Right lung (tissue), 5 donors: ENCODE results near the gene TMEM151B. TPM values are rescaled to one million over a fixed set of nuclear protein-coding genes. Genes with fewer than 3 reads are reported as not detected.
"Not testable (repeated sequence)": the region's sequence is repeated elsewhere in the genome, so short reads cannot be mapped to it uniquely, and the experiment has no call there.

Source experiments
- DNase-seq, 2 donors: peaks; one replicate each; pipeline ENCODE4 v3.0.0-alpha.2; 2013
- polyA plus RNA-seq, 5 donors: library from polyadenylated mRNA; unstranded; fragments of 120-200 nt; gene quantifications; one replicate each; pipeline versions ENCODE4 v1.2.1 to v1.2.3, GENCODE V29; 2013; ENCODE audit warnings: inconsistent platforms in 1 of 5, low replicate concordance in 1 of 5; ENCODE audit not compliant: insufficient read length in 5 of 5, insufficient read depth in 1 of 5

Gene TMEM151B
- polyA plus RNA-seq, 5 donors = 0.38 to 1.2 (median 0.91) TPM

DNA sequence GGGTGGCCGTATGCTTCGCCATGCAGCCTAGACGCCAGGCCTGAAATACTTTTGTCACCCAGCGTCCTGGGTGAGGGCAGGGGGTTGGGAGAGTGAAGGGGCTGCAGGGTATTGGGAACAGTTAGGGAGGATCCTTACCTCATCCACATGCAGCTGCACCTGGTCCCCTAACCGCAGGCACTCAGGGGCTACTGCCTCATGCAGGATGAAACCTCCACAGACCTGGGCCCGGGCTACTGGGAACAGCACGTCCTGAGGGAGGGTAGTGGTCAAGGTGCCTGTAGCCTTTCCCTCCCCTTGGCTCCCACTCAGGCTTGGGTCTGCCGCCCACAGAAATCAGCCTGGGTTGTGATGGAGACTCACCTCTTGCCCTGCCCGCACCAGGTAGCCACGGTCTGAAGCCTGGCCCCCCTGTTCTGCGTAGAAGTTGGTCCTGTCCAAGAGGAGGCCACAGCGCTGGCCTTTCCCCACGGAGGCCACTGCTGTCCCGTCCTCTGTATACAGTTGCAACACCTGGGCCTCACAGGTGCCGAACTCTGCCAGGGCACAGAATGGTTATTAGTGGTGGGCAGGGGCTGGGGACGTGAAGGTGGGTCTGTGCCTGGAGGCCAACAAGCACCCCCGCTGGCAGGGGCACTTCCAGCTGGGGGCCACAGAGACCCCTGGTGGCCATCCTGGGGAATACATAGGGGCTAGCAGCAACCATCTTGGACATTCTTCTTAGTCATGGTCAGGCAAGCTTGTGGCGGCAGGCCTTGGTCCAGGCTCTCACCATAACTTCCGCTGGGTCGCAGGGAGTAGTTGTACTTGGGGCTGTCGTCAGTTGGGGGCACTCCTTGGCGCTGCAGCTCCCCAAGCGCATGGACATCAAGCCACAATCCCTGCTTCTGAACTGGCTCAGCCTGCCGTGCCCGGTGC lies 34.3 kb downstream of the TMEM151B start:
- DNase-seq = no peak

DNA sequence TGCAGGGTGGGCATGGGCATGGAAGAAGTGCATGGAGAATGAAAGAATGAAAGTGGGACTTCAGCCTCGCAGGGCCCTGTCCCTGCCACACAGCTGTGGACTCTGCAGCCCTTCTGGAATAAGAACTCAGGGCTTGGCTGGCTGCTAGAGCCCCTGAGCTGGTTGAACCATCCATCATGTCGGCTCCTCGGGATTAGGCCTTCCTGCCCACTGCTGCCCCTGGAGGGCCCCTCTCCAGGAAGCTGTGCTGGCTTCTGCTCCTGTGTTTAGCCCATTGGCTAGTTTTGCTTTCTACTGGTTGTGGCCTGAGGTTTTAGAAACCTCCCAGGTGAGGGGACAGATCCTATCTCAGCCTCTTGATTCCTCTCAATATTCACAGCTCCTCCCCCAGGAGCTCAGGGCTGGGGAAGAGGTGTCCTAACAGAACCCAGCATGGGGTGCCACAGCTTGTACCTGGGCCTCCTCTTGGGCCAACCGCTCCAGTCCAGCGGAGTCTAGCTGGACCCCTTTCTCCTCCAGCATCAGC lies 35.0 kb downstream of the TMEM151B start:
- DNase-seq = no peak

DNA sequence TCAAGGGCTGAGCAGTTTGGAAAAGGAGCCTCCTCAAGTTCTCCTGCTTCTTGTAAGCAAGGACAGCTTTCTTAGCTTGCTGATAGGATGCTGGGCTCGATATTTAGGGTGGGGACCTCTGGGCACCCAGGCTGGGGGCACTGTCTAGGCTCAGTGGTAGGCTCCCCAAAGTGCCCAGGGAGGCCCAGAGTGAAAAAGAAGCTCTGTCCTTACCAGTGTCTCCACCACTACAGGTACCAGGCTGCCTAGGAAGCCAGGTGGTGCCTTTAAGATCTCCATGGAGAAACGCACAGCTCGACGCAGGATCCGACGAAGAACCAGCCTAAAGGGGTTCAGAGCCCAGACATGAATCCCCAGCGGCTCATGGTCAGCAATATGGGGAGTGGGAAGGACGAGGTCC lies 36.5 kb downstream of the TMEM151B start:
- DNase-seq = no peak

DNA sequence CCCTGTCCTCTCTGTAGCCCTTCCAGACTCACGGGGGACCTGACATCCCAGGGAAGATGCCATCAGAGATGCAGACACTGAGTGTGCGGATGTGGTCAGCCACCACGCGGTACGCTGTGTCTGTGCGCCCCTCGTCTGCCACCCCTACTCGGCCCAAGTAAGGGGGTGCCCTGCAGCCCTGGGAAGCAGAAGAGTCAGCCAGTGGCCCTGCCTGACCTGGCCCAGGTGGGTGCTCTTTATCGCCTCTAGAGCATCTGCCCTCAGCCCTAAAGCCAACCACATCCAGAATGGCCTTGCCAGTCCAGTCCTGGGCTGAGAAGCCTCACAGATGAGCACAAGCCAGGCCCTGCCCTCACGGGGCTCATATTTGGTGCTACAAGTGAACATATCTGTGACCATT lies 37.0 kb downstream of the TMEM151B start:
- DNase-seq = no peak

DNA sequence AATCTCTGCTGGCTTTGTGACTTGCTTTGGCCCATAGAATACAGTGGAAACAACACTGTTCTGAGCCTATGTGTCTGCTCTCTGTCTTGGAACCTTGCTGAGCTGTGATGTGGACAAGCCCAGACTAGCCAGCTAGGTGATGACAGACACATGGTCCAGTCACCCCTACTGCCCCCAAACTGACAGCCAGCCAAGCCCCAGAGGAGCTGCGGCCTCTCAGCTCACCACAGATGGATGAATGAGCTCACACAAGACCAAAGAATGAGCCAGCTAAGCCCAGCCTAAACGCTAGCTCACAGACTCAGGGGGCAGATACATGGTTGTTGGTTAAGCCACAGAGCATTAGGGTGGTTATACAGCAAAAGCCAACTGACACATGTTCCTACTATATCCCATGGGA lies 38.8 kb downstream of the TMEM151B start:
- no peak for DNase-seq

DNA sequence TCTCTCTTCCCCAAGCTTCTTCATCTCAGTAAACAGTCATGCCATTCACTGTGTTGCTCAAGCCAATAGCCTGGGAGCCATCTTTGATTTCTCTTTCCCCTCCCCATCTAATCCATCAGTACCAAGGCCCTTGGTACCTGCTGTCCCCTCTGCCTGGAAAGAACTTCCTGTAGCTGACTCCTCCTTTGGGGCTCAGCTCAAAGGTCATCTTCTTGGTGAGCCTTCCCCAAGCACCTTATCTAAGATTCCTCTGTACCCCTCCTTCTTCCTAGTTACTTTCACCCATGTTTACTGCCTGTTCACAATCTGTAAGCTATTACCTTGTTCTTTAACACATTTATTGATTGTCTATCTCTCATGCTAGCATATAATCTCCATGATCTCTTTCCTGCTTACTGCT lies 39.4 kb downstream of the TMEM151B start:
- no peak for DNase-seq

DNA sequence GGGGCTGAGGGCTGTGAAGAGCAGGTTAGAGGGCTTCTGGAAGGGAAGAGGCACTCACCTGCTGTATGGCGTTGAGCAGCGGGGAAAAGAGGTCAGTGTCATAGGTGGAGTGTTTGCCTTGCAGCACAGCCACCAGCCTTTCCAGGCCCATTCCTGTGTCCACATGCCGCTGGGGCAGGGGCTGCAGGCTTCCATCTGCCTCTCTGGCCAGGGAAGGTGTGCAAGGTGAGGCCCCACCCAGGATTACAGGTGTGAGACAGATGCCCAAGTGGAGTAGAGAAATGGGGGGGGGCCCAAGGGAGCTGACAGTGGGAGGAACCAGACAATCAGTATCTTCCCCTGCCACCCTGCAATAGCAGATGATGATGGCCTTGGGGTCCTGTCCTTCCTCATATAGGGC lies 40.0 kb downstream of the TMEM151B start:
- DNase-seq = no peak

DNA sequence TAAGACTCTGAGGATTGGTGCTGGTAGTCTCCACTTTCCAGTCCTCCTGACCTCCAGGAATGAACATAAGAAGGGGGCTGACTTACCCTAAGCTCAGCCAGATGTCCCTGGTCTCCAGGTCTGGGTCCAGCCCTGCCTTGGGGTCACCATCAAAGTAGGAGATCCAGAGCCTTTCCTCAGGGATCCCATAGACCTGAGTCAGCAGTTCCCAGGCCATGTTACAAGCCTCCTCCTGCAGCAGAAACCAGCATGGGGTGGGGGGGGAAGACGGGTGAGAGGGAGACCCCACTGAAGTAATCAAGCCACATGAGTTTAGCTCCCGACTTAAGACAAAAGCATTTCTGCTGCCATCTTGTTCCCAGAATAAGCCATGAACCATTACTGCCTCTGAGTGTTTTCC lies 41.1 kb downstream of the TMEM151B start:
- no peak for DNase-seq

DNA sequence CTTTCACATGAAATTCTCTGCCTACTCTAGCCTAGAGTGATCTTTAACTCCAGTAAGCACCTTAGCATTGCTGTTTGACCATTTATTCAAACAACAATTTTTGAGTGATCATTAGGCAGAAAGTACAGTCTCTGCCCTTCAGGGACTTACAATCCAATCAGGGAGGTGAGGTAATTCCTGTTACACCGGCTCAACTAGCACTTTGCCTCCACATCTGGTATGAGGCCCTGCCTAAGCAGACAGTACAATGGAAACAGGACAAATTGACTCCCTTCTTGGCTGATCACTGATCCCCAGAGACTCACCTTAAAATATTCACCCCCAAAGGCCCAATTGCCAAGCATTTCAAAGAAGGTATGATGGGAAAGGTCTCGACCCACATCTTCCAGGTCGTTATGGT lies 41.5 kb downstream of the TMEM151B start:
- DNase-seq = no peak

DNA sequence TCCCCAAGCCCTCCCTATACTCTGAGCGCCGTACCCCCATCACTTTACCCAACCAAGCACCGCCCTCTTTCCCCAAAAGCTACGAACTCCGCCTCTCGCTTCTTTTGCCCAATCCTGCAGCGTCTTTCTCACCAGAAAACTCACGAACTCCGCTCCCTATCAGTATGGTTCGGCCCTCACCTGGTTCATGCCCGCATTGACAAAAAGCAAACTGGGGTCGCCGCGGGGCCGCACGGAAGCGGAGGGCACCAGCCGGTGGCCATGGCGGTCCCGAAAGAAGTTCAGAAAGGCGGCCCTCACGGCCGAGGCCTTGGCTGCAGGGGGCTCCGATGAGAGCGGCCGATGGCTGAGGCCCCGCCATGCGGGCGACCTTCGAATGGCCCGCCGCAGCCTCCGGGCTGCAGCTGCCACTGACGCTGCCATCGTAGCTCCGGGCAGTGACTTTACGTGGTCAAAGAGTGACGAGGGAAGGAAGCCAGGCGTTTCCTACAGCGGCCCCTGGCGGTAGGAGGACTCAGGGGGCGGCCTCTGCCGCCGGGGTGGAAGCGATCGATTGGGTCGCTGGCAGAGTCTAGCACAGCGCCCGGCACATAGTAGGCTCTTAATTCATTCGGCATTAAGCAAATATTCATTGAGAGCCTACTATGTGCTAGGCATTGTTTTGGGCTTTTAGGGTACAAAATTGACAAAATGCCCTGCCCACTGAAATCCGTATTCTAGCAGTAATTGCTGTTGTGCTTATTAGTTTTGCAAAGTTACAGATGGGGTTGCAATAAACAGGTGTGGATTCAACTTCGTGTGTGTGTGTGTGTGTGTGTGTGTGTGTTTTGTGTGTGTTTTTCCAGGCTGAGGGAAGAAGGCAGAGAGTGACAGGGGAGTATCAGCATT lies 42.9 kb downstream of the TMEM151B start, which contains the start of gene AARS2:
TSS of gene AARS2 (minus strand) at position 447 of the 888 bp plus-strand sequence. CDS start at position 423, 24 bp downstream.
- DNase-seq = peak; percentile 81

DNA sequence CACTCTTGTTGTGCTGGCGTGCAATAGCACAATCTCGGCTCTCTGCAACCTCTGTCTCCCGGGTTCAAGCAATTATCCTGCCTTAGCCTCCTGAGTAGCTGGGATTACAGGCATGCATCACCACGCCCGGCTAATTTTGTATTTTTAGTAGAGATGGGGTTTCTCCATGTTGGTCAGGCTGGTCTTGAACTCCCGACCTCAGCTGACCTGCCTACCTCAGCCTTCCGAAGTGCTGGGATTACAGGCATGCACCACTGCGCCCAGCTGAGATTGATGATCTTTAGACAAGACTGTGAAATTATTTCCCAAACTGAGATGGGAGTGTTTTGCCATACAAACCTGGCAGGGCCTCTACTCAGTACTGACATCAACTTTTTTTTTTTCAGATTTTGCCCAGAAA lies 44.4 kb downstream of the TMEM151B start:
- not testable (repeated sequence) for DNase-seq

DNA sequence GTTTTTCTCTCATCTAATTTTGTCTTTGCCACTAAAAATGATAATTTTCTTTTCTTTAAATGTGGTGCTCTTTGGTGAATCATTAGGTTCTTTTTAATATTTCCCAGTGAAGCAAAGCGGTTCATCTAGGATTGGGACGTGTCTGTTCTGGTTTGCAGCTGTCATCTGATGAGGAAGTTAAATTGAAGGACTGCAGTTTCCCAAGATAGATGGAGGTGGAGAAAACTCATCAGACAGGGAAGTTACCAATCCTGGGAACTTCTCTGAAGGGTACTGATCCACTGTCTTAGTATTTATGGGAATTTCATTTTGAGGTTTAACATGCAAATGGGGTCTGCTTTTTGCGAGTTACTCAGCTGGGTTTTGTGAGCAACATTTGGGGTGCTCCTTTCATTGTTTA lies 45.3 kb downstream of the TMEM151B start:
- no peak for DNase-seq

DNA sequence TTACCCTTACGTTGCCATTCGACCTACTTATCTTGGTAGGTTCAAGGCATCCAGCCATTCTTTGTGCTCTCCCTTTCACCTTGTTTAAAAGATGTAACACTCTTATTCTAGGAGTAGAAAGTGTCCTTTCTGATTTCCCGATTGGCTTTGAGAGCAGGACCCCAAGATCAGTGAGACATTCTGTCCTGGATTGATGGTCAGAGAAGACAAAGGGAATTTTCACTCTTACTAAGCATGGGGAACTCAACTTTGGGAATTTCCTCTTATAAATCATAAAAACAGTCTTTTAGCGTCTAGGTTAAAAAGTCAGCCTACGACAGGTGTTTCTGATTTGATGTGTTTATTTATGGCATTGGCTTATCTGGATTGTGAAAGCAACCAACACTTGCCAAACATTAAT lies 45.7 kb downstream of the TMEM151B start:
- no peak for DNase-seq

DNA sequence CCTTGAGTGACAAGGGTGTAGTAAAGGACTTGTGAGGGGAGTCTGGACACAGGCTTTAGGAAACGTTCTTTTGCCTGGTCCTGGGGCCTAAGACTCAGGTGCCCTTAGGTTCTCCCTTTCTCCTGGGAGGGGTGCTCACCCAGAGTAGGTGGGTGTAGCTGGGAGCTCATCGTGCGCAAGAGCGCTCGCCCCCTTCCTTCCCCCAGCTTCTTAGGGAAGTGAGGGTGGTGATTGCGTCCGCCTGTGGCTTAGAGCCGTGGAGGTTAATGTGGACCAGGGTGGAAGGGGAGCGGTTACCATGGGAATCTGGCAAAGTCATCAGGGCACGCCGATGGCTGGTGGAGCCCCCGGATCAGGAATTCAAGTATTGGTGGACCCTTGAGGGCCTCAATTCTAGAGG lies 46.2 kb downstream of the TMEM151B start:
- DNase-seq = no peak

DNA sequence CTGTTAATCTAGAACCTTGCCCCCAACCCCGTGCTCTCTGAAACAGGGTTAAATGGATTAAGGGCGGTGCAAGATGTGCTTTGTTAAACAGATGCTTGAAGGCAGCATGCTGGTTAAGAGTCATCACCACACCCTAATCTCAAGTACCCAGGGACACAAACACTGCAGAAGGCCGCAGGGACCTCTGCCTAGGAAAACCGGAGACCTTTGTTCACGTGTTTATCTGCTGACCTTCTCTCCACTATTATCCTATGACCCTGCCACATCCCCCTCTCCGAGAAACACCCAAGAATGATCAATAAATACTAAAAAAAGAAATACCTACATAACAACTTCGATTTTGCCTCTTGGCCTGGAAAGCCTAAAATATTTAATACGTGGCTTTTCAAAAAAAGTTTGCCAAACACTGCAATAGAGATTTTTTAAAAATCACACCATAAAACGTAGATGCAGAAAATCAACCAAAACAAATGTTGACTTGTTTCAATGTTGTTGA lies 46.9 kb downstream of the TMEM151B start:
- DNase-seq = not testable (repeated sequence)

DNA sequence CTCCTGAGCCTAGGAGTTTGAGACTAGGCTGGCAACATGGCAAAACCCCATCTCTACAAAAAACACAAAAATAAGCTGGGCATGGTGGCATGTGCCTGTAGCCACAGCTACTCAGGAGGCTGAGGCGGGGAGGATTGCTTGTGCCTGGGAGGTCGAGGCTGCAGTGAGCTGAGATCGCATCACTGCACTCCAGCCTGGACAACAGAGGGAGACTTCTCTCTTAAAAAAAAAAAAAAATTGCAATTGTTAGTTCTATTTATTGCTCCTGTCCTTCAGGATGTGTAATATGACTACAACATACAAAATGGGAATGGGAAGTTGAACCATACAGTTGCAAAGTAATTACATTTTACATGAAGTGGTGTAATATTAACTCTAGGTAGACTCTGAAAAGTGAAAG lies 51.0 kb downstream of the TMEM151B start:
- DNase-seq = no peak

DNA sequence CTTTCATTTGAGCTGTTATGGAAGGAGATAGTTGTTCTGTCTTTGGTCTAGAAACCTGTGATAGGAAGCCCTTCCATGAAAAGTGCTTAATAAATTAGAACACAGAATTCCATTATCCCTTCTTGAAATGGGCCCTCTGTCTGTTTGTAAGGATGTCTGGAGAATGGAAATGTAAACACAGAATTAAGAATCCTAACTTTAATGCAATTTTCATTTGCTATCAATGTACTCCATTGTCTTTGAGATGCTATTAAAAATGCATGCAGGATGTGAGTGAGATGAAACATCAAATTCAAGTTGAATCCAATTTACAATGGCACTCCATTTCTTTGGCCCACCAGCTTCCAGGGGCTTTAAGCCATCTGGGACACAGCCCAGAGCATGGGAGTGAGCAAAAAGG lies 56.8 kb downstream of the TMEM151B start:
- DNase-seq = no peak

DNA sequence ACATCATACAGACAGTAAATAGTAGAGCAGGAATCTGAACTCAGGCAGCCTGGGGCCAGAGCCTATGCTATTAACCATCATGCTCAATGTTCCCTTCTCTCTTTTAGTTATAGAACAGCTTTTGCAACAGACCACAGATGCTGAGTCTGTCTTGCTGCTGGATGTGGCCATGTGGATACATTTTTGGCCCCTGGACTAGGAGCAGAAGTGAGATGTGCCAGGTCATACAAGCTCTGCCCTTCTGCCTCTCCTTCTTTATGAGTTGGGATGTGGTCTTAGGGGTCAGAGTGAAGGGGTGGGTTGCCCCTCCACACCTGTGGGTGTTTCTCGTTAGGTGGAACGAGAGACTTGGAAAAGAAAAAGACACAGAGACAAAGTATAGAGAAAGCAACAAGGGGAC lies 57.5 kb downstream of the TMEM151B start:
- DNase-seq = no peak

DNA sequence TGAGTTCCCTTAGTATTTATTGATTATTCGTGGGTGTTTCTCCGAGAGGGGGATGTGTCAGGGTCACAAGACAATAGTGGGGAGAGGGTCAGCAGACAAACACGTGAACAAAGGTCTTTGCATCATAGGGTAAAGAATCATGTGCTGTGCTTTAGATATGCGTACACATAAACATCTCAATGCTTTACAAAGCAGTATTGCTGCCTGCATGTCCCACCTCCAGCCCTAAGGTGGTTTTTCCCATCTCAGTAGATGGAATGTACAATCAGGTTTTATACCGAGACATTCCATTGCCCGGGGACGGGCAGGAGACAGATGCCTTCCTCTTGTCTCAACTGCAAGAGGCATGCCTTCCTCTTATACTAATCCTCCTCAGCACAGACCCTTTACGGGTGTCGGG lies 58.0 kb downstream of the TMEM151B start:
- not testable (repeated sequence) for DNase-seq

DNA sequence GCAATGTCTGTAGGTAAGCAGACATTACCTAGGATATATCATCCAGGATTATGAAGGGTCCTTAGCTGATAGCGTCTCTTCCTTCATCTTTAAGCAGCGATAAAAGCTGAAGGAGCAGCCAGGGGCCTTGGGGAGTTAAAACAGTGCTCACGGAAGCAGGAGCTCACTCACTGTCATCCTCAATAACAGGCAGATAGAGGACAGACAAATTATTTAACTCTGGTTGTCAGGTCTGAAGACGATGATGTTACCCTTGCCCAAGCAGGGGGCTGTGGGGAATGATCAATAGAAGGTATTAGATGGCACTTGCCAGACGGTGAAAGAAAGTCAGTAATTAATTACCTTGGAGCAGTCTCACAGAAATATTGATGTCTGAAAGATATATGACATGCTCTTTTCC lies 59.6 kb downstream of the TMEM151B start:
- no peak for DNase-seq

DNA sequence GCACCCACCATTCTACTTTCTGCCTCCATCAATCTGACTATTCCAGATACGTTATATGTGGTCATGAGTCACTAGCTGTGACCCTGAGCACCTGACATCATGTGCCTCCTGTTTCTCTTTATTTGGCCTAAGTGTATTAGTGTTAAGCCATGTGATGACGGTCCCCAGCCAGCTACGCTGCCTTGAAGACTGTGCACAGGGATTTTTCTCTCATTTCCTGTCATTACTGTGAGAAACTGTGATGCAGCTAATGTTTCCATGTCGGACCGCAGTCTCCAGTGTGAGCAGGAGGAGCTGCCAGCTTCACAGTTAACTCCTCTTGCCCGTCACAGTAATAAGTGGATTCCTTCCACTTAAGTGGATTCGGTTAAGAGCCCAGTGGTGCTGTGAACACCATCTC lies 62.3 kb downstream of the TMEM151B start:
- no peak for DNase-seq

DNA sequence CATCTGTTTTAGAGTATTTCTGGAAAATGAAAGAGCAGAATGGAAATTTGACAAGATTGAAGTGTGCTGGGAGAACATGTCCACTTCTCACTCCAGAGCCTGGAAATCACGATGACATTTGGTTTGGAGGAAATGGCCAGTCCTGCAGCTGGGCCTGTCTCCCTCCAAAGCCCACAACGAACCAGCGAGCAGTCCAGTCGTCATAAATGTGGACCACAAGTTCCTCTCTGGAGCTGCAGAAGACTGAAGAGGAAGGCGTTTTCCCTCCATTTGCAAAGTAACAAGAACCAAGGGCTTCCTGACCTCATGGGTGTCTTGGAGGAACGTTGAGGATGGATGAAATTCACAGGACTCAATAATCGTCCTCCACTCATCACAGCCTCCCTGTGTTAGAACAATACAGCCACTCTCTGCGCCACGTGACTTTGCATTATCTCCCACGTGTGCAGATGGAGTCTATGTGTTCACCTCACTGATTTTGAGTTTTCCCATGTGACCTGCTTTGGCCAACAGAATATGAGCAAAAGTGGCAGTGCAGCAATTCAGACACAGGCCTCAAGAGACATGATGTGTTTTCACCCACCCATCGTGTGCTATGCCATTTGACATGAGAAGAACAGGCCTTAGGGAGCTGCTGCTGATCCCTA lies 63.1 kb downstream of the TMEM151B start:
- no peak for DNase-seq
